ENCODE results near the gene TSPAN6.

Gene TSPAN6, protein sequence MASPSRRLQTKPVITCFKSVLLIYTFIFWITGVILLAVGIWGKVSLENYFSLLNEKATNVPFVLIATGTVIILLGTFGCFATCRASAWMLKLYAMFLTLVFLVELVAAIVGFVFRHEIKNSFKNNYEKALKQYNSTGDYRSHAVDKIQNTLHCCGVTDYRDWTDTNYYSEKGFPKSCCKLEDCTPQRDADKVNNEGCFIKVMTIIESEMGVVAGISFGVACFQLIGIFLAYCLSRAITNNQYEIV

DNA sequence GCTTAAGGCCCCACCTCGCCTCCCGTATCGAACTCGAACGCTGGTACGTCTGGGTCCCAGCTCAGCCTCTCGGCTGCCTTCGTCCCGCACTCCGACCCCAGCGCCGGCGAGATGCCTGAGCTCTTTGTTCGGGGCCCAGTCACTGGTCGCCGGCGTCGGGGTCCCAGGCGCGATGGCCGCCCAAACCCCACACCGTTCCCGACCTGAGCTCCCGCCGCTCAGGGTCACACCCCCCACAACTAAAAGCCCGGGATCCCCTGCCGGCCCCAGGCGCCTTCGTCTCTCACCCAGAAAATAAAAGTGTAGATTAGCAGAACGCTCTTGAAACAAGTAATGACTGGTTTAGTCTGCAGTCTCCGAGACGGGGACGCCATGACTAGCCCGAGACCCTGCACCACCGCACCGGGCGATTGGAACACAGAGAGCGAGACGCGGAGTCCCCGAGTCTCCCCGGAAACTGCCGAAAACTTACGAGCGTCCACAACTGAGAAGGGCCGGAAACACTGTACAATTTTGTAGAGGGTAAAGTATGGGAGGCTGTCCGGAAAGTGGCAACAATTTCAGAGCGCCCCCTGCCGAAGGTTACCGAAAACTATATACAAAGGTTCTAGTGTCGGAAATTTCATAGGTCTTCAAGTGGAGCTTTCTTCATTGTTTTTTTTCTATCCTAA lies at the start of gene TSPAN6:
TSS of gene TSPAN6 (minus strand) at position 486 of the 671 bp plus-strand sequence. CDS start at position 374, 112 bp downstream.
- peak; percentile 2 for DNase-seq

DNA sequence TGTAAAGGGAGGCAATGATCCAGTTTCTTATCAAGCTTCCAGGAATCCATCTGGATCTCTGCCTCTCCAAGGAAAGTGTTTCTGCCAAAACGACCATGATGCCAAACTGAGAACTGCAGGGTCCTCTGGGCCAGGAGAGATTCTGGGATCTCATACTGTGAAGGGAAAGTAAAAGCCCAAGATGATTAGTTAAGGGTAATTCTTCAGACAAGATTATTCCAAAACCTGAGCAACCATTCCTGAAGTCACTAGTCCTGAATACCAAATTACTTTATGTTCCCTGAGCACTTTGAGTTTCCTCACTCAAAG lies 49.3 kb upstream of the TSPAN6 start:
- no peak for DNase-seq

DNA sequence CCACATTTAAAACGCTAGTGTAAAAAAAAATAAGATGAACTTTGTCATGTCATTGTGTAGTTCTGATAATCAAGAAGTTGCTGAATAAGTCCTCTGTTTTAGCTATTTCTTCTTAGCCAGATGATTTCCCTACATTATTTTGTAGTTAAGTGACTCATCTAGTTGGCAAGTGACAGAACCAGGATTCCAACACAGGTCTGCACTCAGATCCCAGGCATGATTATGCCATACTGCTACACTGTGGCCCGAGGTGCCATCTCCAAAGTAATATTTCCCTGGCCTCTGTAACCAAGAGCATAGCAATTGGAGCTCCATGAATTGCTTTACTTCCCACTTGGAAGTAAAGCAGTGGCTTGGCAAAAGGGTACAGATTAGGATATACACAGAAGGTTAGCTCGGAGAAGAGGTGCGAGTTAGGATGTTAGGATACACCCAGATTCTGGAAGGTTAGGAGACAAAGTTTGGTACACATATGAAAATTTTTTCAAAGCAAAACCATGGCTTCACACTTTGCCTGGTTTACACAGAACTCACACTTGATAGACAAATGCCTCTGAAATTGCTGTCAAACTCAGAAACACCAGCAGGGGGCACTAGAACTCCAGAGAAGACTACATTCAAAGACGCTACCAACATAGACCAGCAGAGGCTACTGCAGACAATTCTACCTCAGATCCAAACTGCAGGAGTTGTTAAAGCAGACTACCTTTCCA lies 48.8 kb upstream of the TSPAN6 start:
- peak; percentile 84 for DNase-seq

DNA sequence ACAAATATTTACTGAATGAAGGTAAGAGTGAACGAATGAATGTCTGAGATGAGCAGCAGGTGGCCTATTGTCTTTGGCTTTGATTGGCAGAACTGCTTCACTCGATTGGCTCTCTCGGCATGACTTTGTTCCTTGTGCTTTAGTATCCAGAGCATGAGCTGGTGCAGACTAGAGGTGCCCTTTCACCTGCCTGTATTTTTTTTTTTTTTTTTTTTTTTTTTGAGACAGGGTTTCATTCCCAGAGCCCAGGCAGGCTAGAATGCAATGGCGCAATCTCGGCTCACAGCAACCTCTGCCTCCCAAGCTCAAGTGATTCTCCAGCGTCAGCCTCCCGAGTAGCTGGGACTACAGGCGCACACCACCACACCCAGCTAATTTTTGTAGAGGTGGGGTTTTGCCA lies 46.3 kb upstream of the TSPAN6 start:
- no peak for DNase-seq

DNA sequence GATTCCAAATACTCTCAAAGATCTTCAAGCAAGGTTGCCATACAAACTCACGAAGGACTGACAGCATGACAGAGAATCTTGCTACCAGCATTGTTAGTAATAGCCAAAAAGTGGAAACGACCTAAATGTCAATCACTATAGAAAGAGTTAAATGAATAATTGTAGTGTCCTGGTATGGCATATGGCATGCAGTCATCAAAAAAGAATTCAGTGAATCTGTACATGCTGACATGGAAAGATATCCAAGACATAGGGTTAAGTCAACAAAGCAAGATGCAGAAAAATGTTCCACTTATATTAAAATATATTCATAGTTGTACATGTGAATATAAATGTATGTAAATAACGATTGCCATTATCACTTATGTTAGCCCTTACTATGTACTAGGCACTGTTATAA lies 45.0 kb upstream of the TSPAN6 start:
- DNase-seq: no peak

DNA sequence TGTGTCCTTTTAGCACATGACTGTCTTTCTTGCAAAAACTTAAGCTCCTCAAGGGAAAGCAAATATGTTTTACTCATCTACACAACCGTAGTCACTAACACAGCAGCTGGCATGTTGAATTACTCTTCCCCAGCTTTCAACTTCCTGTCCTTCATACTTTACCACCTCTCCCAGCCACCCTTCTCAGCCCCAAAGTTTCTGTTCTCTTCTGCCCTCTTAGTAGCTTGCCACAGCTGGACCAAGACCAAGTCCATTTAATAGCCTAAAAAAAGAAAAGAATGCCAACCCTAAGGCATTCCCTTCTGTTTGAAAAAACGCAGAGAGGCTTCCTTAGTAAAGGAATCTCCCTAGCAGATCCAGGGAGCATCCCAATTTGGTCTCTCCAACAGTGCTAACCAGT lies 44.1 kb upstream of the TSPAN6 start:
- no peak for DNase-seq

DNA sequence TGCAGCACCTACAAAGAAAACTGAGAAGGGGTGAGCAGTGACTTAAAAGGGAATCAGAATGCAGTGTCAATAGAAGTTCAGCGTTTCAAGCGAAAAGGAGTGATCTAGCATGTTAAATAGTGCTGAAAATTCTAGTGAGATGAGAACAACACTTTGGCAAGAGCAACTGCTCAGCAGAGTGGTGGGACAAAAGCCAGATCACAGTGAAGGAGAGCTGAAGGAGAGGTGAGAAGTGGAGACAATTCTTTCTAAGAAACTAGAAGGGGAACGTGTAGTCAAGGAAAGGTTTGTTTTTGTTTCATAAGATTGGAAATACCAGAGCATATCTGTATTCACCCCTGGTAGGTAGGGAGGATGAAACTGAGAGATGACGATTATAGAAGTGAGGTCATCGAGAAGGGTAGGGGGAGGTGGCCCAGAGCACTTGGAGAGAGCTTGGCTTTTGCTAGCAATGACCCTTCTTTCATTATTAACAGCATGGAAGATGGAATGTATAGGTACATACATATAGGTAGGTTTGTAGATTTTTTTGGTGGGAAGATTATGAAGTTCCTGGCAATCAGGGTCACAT lies 41.1 kb upstream of the TSPAN6 start:
- DNase-seq: no peak

DNA sequence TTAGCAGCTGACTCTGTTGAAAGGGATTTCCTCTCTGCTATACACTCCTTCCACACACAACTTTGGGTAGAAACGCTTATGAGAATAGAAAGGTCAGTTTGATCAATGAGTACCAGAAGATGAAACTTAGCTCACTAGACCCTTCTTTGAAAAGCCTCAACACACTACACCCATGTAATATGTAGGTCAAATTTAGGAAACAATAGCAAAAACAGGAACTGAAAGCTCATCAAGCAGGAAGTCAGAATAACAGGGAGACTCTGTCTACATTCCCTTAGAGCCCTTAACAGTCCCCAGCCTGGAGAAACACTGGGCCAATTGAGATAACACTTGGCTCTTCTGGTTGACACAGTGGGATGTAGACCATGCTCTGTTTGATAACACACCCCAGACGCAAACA lies 38.1 kb upstream of the TSPAN6 start:
- peak; percentile 37 for DNase-seq

DNA sequence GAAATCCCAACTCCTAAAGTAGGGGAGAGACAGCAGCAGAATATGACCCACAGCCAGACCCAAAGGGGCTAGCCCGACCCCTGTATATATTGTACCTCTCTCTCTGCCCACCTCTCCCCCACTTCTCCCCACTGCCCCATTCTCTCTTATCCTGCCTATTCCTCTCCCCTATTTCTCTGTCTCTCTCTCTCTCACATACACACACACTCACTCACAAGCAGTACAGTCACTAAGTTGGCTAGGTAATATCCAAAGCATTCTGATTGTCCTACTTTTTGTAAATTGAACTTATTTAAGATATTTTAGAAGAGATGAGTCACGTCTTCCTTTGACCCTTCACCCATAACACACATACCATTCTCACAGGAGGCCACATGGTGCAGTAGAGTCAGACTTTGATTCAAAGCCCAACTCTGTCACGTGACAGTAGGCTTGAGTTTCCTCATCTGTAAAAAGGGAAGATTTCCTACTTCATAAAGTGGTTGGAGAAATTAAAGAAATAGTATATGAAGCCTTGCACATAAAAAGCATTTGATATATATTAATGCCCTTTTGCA lies 36.9 kb upstream of the TSPAN6 start:
- DNase-seq: no peak

DNA sequence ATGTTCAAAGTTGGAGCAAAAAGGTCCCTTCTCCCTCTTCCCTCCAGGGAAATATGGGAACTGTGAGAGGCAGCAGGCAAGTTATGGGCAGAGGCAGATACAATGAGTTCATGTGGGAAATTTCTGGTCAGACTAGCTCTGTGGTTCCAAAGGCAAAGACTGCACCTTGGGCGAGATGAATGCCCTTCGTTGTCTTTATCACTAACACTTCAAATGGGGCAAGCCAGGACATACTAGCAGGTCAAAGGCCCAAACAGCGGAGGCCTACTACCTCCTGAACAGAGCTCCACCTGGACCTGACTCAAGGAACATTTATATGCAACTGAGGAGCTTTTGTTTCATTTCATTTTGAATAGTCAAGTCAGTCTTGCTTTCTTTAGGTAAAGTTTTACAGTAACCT lies 36.4 kb upstream of the TSPAN6 start:
- no peak for DNase-seq

DNA sequence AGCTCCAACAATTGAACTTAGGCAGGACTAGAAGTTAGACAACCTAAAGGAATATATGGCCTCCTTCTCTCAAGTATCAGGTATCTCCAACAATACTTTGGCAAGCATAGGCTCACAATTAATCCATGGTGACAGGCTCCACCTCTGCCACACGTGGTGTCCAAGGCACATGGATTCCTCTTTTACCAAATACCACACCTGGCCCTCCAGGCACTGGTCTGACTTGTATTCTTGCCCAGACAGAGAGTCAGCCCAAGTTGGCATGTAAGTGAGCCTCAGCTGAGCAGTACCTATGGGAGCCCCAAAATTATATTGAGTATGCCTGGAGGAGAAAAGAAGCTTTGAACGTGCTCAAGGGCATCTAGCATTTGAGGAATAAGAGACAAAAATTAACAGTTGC lies 27.0 kb upstream of the TSPAN6 start:
- DNase-seq: no peak

DNA sequence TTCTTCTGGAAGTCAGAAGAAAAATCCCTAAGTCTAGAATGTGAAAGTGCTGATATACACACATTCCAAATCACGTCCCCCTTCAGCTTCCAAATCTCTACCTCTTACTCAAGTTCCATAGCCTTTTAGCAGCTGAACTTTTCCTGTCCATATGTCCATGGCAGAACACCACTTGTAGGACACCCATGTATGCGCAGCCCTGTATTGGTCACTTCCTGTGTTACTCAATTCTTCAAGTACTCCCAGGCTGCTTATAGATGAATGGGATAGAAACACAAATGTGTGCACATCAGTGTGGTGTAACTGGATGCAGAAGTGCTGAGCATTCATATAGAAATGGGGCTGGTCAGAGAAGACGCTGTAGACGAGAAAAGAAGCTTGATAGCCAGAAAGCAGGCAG lies 26.2 kb upstream of the TSPAN6 start:
- DNase-seq: no peak

DNA sequence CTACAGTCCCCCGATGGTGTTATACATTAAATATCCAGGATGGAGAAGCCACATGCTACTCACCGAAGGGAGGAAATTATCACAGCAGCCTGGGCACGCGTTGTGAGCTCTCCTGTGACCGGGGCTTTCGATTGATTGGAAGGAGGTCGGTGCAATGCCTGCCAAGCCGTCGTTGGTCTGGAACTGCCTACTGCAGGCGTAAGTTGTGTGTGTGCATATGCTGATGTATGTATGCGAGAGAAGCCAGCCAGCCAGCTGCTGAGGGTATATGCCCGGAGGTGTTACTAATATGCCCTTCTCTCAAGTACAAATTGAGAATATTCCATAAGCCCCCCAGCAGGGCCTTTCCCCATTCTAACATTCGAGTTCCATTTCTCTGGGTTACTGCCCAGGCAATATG lies 25.6 kb upstream of the TSPAN6 start:
- no peak for DNase-seq

DNA sequence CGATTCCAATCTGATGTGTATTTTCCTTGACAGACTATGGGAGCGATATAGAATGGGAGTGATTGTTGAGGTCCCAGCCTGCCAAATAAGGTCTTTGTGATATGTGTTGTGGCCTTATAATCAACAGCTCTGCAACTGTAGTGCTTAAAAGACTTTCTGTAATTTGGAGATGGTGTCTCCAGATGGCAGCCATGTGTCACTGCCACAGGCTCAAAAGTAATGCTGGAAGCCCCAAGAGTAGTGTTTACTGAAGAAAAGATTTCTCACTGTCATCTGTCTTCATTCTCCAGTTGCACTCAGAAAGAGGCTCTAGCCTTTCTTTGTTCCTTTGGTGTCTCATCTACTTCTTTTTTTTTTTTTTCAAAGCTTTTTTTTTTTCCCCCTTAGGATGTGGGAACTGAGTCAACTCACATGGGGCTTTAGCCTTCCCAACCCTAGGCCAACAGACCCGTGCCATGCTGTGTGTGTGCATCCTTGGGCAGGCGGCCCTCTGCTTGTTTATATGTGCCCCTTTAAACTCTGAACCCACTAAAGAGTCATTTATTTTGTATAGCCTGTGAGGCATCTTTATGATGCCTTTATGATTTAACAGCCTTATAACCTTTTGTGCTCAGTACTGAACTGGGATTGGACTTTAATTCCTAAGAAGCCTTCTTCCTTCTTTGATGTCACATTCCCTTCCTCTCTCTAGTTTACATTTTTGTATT lies 23.0 kb upstream of the TSPAN6 start:
- DNase-seq: no peak

DNA sequence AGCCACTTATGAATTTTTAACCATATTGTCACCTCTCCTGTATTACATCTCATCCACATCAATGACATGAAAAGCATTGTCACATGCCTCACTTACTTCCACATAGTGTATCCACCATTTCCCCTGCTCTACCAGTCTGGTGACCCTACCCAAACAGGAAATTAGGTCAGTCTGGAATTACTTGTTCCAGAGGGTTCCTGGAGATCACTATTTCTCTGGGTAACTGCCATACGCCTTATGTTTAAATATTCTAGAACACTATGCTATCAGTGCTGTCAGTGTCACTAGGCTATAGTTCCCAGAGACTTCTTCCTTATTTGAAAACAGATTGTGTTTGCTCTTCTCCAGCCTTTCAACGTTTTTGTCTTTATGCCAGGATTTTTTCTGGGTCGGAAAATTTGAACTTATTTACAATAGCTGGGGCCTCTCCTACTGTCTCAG lies 22.4 kb upstream of the TSPAN6 start:
- DNase-seq: no peak

DNA sequence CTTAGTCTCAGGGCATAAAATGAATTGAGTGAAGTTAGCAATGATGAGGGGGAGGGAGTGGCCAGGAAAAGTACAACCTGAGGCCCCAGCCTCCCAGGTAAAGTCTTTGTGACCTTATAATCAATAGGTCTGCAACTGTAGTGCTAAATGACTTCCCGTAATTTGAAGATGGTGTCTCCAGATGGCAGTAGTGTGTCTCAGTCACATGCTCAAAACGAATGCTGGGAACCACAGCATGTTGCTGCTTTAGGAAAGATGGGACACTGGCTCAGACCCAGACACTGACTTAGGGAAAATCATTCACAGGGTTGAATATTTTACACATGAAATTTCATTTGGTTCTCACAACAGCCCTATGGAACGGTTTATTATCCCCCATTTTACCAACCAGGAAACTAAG lies 17.7 kb upstream of the TSPAN6 start:
- DNase-seq: peak; percentile 53

DNA sequence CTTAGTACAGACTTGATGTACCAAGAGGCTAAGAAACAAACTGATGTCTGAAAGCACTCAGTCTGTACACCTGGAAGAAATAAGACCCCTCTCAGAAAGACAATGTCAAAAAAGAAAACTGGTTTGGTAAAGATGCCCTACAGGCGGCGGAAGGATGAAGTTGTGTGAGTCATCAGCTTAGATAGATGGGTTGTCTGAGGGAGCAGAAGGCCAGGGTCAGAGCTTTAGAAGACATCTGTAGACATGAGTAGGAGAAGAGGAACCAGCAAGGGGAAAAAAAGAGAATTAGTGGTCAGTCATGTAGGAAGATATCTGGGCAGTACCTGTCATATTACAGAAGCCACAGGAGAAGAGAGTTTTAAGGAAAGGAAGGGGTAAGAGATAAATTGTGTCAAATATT lies 15.7 kb upstream of the TSPAN6 start:
- DNase-seq: no peak

DNA sequence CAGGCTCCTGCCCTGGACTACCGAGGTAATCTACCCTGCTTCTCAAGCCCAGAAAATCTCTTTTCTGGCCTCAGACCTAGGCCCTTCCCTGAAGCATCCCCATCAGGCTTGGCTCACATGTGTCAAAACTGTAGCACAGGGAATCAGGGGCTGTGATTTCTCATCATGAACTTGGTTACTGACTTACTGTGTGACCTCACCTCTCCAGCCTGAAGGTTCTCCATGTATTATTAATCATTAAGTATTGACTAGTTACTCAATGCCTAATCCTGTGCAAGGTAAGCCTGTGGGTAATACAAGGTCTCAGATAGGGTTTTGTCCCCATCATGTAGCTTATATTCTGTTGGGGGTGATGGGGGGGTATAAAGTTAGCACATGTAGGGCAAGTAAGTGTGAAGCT lies 14.2 kb upstream of the TSPAN6 start:
- DNase-seq: no peak

DNA sequence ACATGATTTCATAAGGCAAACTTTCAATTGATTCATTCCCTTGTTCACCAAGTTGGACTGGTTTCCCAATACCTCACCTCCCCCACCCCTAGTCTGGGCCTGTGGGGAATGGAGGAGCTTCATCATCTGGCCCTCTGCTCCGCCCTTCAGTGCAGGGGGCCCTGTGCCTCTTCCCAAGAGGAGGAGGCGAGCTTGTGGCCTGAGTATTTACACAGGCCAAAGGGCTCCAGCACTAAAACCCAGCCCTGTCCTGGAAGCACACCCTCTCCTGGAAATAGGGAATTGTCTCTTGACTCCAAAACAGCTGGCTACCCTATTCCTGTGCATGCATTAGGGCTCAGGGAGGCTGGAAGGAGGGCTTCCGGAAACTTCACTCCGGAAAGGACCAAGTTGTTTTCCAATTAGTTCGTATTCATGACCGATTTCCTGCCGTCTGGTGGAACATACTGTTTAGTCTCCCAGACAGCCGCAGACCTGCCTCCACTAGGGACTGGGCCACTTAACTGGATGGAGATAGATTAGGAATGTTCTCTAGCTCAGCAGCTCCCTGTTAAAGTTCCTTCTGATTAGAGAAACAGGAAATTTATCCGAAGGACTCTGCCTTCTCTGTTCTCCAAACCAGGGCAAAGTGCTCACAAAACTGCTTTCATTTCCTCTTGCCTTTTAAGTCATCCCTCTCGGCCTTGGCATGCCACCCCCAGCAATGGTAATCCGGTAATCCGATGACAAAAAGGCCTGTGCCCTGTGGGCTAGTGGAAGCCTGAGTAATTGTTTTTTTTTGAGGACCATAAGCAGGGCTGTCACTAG lies 13.1 kb upstream of the TSPAN6 start:
- DNase-seq: no peak

DNA sequence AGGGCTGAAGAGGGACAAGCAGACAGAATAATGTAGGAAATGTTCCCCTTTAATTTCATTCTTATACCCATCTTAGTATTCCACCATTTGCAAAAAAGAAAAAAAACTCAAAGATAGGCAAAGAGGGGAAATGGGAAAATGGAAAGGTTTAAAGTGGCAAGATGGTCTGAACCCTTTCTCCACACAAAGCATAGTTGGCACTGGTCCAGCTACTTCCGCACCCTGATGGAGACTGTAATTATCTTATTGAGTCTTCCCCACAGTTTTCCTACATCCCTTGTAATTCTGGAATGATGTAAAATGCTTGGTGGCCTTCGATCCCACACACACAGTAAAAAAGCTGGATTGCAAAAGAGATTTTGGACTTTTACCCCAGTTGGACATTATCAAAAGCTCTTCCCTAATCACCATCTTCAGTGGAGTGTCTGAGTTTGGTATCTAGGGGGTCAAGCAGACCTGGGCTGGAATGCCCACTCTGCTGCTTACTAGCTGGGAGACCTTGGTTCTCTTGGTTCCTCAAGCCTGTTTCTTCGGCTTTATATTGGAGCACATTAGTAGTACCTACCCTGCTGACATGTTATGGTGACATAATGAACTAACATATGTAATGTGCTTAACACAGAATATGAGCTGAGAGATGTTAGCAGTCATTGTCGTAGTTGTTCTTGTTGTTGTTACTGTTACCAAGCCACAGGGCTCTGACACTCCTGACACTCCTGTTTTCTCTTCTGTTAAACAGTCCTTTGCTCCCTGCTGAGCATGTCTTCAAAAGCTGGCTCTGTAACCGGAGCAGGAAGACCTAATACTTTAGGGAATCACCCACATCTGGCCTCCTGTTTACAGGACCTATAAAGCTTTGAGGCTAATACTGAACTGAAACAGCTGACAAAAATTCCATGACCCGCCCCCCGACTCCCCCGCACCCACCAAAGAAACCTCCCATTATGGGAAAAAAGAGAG lies 12.1 kb upstream of the TSPAN6 start:
- no peak for DNase-seq

DNA sequence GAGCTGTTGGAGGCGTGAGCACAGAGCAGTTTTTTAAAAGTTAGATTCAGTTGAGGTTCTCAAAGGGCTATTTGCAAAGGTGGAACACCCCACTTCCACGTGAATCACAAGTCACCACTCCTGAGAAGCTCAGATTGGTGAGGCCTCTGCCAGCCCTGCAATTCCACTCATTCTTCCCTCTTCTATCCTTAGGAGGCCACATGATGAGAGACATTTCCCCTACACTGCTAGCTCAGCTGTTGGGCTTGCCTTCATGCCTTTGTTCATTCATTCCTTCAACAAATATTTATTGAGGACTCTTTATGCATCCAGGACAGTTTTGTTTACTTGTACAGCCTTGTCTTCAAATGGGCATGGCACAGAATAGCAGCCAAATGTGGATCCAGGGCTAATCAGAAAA lies 11.1 kb upstream of the TSPAN6 start:
- no peak for DNase-seq

Measured in OCI-M1 (cell line).